Iris pigment epithelial cell (primary cell): ENCODE measurements around the gene RSU1.

Experiments
- DNase-seq: peaks from one replicate; pipeline ENCODE4 v3.0.0-alpha.2; 2011; ENCODE audit warnings: low read depth

The RSU1 gene

DNA sequence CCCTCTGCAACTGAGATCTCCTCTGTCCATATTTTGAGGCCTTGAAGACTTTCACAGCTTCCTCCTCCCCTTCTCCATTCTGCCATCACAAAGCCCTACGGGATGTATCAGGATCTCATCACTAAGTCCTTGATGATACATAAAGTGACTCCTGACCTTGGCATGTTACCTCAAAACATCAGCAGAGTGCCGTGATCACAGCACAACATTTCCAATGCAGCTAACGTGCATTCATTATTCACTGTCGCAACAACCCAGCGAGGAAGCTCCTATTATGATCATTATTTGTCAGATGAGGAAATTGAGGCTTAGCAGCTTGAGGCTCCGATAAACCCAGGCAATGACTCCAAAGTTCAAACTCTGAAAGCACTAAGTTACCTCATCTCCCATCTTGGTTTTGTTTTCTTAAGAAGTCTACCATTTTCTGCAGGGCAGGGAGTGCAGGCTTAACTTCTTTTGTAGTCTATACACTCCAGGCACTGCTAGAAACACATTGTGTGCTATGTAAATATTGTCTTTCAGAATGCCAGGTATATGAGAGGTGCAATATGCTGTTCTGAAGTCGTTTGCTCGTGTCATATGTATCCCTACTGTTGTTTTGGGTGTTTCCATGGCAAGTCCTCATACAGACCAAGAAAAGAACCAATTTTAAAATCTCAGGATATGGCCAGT is 215.0 kb downstream of the RSU1 start:
- peak; percentile 5 for DNase-seq

DNA sequence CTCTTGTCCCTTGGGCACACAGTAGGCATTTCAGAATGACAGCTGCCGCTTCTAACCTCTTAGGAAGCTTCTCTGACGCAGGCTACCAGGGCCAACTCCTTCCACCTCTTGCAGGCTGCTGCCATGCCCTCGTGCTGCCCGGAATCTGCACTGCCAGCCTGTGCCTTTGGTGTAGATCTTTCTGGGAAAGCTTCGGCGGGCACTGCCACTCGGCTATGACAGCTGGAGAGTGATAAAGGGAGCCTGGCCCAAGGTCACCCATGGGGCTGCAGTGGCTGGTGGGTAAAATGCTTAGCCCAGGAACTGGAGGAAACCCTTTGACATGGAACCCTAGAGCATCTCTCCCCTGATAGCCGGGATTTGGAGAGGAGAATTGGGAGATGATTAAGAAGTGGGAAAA is 217.6 kb downstream of the RSU1 start:
- DNase-seq: no peak

DNA sequence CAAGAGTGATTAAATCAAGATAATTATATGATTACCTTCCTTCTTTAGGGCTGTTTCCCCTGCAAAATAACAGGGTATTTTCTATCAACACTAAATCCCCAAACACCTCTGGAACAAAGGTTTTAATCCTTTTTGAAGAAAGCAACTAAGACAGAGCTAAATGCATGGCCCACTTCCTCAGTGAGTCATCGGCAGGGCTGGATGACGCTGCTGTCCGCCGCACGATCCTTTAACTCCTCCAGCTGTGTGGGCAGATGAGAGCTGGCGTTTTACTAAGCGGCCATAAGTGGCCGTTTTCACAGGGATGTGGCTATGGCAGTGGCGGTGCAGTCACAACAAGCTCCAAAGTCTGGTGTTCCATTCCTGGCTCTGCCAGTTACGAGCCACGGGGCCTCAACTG is 219.6 kb downstream of the RSU1 start:
- DNase-seq: peak; percentile 60

DNA sequence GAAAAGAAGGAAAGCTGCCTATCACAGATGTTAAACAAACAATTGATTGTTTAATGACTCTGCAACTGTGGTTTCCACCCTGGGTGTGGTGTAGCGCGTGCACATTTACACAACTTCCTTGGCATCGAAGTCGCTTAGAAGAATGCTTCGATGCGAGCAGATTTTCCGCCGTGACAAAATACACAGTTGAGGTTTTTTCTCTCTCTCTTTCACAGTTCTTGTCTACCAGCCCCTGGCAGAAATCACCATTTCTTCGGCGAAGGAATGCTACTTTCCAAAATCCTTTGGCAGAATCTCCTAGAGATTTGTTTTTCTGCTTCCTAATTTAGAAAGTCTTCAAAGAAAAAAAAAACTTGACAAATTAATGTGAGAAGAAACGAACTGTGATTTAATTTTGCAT is 224.8 kb downstream of the RSU1 start:
- no peak for DNase-seq

DNA sequence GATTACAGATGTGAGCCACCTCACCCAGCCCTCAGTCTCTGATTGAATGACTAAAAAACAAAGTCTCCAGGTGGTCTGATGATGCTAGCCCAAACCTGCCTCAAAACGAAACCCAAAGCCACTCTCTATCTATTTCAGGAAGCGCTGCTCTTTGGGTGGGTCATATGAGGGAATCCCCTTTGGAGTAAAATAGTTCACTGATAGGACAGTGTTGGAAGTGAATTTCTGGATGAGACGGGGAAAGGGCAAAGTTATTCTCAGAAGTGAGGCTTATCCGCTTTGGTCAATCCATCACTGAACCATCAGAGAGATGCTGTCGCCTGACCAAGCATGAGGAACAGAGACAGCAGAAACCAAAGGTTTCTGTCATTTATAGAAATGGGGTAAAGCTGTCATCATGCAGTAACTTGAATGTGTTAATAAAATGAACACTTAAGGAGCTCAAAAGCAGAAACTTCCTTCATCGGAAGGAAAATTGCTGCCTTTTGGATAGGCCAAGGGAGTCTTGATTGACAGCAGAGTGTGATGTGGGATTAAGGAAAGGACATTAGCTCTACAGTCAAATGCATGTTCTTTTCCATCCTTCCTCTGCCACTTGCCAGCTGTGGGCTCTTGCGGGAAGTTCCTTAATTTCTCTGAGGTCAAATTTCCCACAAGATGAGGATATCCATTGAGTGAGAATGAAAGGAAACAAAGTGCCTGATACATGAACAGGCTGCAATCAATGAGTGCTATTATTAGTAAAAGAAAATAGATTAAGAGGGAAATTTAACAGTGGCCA is 230.7 kb downstream of the RSU1 start:
- no peak for DNase-seq

DNA sequence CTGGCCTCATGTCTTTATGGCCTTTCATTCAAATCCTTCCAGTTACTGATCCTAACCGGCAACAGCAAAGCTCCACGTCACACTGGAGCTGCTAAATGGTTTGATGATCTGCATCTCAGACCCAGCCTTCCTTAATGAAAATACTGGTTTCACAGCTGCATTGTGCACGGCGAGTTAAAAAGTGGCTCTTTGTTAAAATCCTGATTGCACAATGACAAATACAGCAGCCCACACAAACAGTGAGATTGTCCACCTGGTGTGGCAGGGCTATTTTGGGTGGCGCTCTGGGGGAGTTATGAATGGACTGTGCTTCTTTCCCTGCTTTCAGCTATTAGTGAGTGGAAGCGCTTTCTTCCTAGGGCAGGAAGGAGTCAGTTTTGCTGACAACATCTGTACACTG is 232.1 kb downstream of the RSU1 start:
- DNase-seq: no peak

DNA sequence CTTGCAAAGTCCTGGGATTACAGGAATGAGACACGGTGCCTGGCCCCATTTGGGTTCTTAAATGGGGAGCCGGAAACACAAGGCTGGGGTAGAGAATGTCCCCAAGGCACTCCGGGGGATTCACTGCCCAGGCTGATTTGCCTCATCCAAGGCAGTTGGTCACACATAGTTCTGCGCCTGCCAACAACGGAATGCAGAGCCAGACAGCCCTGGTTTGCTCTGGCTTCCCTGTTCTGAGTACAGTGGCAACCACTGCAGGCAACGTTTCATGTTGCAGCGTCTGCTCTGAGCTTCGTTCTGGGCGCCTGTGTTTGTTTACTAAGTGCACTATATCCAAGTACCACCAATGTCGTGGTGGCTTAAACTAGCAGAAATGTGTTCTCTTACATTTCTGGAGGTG is 233.8 kb downstream of the RSU1 start:
- no peak for DNase-seq

DNA sequence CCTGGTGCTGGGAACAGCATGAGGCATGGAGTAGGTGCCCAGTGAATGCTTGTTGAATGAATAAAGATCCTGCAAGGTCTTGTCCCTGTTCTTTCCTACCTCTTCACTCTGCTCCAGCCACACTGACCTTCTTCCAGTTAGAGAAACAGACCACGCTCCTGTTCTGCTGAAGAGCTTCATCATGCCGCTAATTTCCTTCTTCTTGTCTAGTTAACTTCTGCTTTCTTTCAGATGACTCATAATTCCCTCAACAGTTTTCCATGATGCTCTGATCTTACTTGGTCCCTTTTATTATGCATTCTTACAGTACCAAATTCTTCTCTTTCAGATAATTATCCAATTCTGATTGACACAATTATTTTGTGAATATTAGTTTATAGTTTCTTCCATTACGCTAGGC is 236.0 kb downstream of the RSU1 start:
- DNase-seq: no peak

DNA sequence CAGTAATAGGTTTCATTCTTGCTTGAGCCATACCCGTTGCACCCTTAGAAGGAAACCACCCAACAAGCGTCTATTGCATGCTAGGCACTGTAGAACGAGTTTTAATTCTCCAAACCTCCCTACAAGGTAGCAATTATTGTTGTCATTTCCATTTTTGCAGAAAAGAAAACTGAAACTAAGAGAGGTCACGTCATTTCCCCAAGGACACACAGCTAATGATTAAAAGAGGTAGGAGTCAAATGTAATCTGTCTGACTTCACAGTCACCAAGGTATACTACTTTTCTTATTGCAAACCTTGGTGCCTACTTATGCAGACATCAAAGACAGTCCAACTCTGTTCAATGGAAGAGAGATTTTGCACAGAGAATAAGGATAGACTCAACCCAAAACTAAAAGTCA is 246.5 kb downstream of the RSU1 start:
- DNase-seq: no peak

DNA sequence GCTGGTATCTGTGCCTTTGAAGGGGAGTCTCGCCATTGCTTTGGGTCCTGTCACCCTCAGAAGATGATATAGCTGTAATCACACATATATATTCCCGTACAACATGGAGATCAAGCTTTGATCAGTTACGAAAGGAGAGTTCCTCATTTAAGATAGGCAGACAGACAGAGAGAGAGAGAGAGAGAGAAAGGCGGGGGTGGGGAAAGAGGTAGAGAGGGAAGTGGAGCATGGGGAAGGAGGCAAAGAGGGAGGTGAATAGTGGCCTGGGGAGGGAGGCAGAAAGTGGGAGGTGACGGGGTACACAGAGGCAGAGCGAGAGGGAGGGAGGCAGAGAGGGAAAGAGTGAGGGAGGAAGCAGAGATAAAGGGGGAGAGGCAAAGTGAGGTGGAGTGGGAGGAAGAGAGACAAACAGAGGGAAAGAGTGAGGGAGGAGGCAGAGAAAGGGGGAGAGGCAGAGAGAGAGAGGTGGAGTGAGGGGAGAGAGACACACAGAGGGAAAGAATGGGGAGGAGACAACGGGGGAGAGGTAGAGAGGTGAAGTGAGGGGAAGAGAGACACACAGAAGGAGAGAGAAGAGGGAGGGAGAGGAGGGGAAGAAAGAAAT is 250.9 kb downstream of the RSU1 start:
- DNase-seq: no peak

DNA sequence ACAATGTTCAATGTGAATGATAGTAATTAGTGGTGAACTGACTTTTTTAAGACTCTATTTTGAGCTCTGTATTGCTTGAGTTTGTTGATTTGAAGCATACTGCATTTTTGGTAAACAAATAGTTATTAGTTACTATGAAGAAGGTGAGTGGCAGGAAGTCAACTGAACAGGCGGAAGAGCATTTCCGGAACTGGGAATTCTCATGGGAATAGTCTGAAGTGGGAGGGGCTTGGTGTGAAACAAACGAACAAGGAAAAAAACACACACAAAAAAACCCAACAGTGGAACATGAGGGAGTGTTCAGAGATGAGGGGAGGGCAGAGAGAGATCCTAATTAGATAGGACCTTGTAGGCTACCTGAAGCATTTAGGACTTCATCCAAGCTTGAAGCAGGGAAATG is 251.6 kb downstream of the RSU1 start:
- no peak for DNase-seq

DNA sequence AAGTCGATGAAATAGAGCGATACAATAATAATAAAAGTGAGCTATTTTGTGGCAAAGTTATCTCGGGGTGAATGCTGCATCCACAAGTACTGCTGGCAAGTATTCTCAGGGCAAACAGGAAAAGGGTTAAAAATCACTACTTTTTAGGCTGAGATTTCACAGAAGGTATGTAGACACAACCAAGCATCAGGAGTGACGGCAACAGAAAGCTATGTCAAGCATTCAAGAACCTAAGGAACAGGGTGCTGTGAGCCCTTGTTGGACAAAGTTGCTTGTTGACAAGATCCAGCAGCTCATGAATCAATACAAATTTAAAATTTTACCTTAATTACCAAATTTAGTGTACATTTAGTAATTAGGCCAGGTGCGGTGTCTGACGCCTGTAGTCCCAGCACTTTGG is 254.3 kb downstream of the RSU1 start:
- DNase-seq: peak; percentile 12

DNA sequence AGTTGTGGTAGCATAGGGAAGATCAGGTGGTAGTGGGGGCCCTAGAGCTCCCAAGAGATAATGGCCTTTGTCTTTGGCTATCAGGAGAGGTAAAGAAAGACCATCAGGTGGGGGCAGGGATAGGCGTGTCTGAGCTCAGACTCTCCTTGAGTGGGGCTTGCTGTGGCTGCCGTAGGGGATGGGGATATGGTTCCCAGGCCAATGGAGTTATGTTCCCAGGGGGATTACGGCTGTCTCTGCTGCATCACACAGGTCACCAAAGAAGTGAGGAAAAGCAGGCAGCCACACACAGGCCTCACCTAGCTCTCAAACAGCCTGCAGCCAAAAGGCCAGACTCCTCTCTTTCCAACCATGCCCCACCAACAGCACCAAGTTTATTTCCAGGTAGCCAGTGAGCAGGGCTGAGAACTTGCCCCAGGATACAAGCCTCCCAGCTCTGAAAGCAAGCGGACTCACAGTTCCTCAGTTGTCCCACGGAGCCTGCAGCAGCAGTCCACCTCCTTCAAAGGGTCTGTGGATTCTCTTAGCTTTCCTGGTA is 257.9 kb downstream of the RSU1 start:
- no peak for DNase-seq

DNA sequence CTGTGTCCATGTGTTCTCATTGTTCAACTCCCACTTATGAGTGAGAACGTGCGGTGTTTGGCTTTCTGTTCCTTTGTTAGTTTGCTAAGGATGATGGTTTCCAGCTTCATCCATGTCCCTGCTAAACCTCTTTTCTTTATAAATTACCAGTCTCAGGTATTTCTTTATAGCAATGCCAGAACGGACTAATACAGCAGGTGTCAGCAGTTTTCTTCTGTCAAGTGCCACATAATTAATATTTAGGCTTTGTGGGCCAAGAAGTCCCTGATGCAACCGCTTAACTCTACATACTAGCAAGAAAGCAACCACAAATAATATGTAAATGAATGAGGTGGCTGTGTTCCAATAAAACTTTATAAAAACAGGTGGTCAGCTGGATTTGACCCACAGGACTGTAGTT is 269.3 kb downstream of the RSU1 start:
- DNase-seq: no peak

DNA sequence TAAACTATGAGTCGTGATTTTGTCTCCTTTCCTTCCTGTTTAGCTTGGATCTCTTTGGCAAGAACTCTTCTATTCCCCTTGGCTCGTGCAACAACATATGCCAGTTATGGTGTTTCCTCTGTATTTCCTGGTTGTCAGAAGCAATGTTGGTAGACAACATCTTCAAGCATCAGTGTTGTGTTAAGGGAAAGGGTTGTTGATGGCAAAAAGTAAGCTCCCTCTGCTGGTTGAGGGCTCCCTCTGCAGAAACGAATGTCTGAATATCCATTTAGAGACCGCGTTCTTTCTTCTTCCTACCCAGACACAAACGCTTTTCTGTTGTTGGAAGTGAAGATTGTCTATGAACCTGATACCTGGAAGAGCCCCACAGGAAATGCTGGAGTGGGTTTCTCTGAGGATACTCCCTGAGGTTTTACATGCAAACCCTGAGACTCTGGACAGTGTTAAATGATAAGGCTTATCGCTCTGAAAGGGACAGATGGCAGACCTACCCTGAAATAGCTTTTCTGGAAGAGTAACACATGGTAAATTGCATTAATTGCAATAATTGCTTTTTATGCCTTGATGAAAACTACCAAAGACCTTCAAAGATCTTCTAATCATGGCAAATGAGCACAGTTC is 272.0 kb downstream of the RSU1 start:
- DNase-seq: peak; percentile 55

DNA sequence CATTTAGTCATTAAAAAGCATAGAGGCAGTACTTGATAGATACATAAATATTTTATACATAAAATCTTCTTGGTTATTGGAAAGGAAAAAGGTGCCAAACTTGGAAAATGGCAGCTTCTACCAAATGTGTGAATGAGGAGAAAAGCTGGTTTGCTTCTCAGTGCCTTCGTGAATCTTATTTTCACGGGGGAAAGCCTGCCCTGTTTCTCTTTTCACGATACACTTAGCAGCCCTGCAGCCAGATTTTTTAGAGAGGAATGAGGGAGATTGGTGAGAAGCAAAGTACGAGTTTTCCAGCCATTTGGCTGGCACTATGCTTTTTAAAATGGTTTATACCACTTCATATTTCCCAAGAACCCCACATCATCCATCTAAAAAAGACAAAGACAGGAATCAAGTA is 272.6 kb downstream of the RSU1 start:
- no peak for DNase-seq

DNA sequence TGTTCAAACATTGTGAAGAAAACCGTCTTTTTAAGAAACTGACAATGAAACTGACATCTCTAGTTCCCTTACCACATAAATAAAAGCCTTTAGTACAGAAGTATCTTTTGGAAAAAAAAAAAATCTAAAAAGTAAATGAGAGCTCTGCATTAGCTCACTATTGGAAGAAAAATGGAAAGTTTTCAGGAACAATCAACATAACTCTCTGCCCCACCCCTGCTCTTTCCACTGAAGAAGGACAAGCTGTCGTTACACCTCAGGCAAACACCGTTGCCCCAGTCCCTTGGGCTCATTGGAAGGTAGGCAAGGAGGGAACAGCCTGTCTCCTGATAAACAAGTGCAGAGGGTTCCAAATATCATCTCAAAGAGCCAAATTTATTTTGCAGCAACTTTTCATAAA is 273.1 kb downstream of the RSU1 start:
- DNase-seq: no peak
